Endothelial cell of umbilical vein (primary cell): ENCODE data around the gene CCNJ. TPM values are rescaled to one million over a fixed set of nuclear protein-coding genes. Genes with fewer than 3 reads are reported as not detected.

Source experiments
- BruUV-seq: library from RNA; stranded (reverse); fragments of 400-500 nt; replicated peaks from 2 replicates; lab custom pipeline; 2021; lab: Mats Ljungman, UMichigan
- CTCF ChIA-PET: fragments of 300-600, 350-600 bp; sonication (Branson Sonifier 250); formaldehyde crosslinking; loops from one replicate; lab custom pipeline; 2021; ENCODE audit warnings: antibody characterized with exemption, inconsistent platforms; lab: Charles Lee
- POLR2A ChIA-PET: fragments of 300-600, 350-600 bp; sonication (Branson Sonifier 250); formaldehyde crosslinking; loops from one replicate; lab custom pipeline; 2021; ENCODE audit warnings: antibody characterized with exemption, inconsistent platforms; lab: Charles Lee
- DNase-seq: peaks from one replicate; pipeline ENCODE4 v3.0.0-alpha.2; 2011; ENCODE audit warnings: low read depth, low spot score
- FAIRE-seq: peaks from 2 replicates; lab custom pipeline; 2011; peaks lifted over from hg19 to GRCh38; lab: Jason Lieb, UNC
- H2AFZ ChIP-seq: 2 replicates; pipeline ENCODE4 v1.6.0; 2012; ENCODE audit warnings: low read depth, low read length, control low read depth, inconsistent platforms
- H3K27ac ChIP-seq: 2 replicates; pipeline ENCODE4 v1.5.1; 2011; ENCODE audit warnings: low read depth, mild to moderate bottlenecking, control low read depth, low read length, moderate library complexity; ENCODE audit not compliant: insufficient read depth
- H3K27me3 ChIP-seq, 2 experiments: 2 replicates each; pipeline versions ENCODE4 v1.6.0 to v1.6.1; 2011; ENCODE audit warnings: low read length in 2 of 2, mixed read lengths in 1 of 2; ENCODE audit not compliant: control insufficient read depth in 2 of 2, insufficient read depth in 2 of 2
- H3K36me3 ChIP-seq, 2 experiments: 2 replicates in 1 of 2; 3 replicates in 1 of 2; pipeline ENCODE4 v1.5.1; 2011; ENCODE audit warnings: low read length in 2 of 2, mild to moderate bottlenecking in 1 of 2, moderate library complexity in 1 of 2; ENCODE audit not compliant: control insufficient read depth in 2 of 2, insufficient read depth in 2 of 2; ENCODE audit errors: extremely low read depth in 1 of 2
- H3K4me1 ChIP-seq: 3 replicates; pipeline ENCODE4 v1.5.1; 2011; ENCODE audit warnings: mild to moderate bottlenecking, low read length; ENCODE audit not compliant: control insufficient read depth, insufficient read depth; ENCODE audit errors: extremely low read depth
- H3K4me2 ChIP-seq: 2 replicates; pipeline ENCODE4 v1.6.1; 2011; ENCODE audit warnings: low read length, control low read depth, mixed read lengths; ENCODE audit not compliant: insufficient read depth
- H3K4me3 ChIP-seq, 3 experiments: fragments of 200-600 bp in 1 of 3; sonication (generic), shearing (Covaris generic) in 1 of 3; replicated peaks in 1 of 3; 2 replicates each; pipeline ENCODE4 v1.5.1; 2011 to 2016; ENCODE audit warnings: control low read depth in 3 of 3, low read length in 3 of 3, mild to moderate bottlenecking in 2 of 3, inconsistent platforms in 1 of 3, low read depth in 1 of 3, moderate library complexity in 1 of 3; ENCODE audit not compliant: insufficient read depth in 1 of 3
- H3K79me2 ChIP-seq: 2 replicates; pipeline ENCODE4 v1.6.0; 2012; ENCODE audit warnings: low read length, inconsistent platforms; ENCODE audit not compliant: control insufficient read depth, insufficient read depth
- H3K9ac ChIP-seq: replicated peaks from 2 replicates; pipeline ENCODE3; 2011; ENCODE audit warnings: low read length, control low read depth; ENCODE audit not compliant: insufficient read depth; ENCODE audit errors: extremely low read depth
- H3K9me1 ChIP-seq: replicated peaks from 3 replicates; pipeline ENCODE4 v1.6.0; 2011; ENCODE audit warnings: mild to moderate bottlenecking, low read length; ENCODE audit not compliant: control insufficient read depth, insufficient read depth; ENCODE audit errors: extremely low read depth
- H3K9me3 ChIP-seq: replicated peaks from 2 replicates; pipeline ENCODE4 v1.5.1; 2012; ENCODE audit warnings: low read length, inconsistent platforms; ENCODE audit not compliant: control insufficient read depth, insufficient read depth
- H4K20me1 ChIP-seq: replicated peaks from 2 replicates; pipeline ENCODE3; 2011; ENCODE audit warnings: mild to moderate bottlenecking, low read length; ENCODE audit not compliant: control insufficient read depth, insufficient read depth; ENCODE audit errors: extremely low read depth
- CTCF ChIP-seq, 2 donors: IDR thresholded peaks; 1 replicate in 1 of 2; 2 replicates in 1 of 2; pipeline ENCODE4 v1.5.1; 2011; ENCODE audit warnings: low read length in 2 of 2, mild to moderate bottlenecking in 2 of 2, moderate library complexity in 2 of 2, control low read depth in 1 of 2, inconsistent platforms in 1 of 2, low read depth in 1 of 2; ENCODE audit not compliant: insufficient read depth in 1 of 2; ENCODE audit errors: extremely low read depth in 1 of 2
- EZH2 ChIP-seq: IDR thresholded peaks from 2 replicates; pipeline ENCODE4 v1.6.1; 2012; ENCODE audit warnings: borderline replicate concordance, low read depth, mild to moderate bottlenecking, moderate library complexity, low read length, inconsistent platforms; ENCODE audit not compliant: severe bottlenecking
- FOS ChIP-seq: IDR thresholded peaks from 2 replicates; pipeline ENCODE4 v1.6.1; 2011; ENCODE audit warnings: mild to moderate bottlenecking, low read length, moderate library complexity, borderline replicate concordance; ENCODE audit not compliant: insufficient read depth
- GATA2 ChIP-seq: IDR thresholded peaks from 2 replicates; pipeline ENCODE4 v1.7.0; 2011; ENCODE audit warnings: low read depth, mild to moderate bottlenecking, moderate library complexity, mixed read lengths, low read length; ENCODE audit not compliant: insufficient read length, insufficient read depth
- MYC ChIP-seq: IDR thresholded peaks from one replicate; pipeline ENCODE4 v1.6.1; 2011; ENCODE audit warnings: mild to moderate bottlenecking, low read depth, low read length
- POLR2A ChIP-seq: IDR thresholded peaks from 2 replicates; pipeline ENCODE4 v1.6.1; 2012; ENCODE audit warnings: low read depth, mild to moderate bottlenecking, control low read depth, low read length
- POLR2AphosphoS5 ChIP-seq: IDR thresholded peaks from 2 replicates; pipeline ENCODE4 v1.6.1; 2012; ENCODE audit warnings: low read depth, mild to moderate bottlenecking, control low read depth, low read length, moderate library complexity; ENCODE audit not compliant: insufficient read depth
- dilution Hi-C: fragments of 300-500 bp; cut with MboI; formaldehyde crosslinking; loops from one replicate; pipeline ENCODE4 v1.15.0; 2019; ENCODE audit warnings: low sequenced_read_pairs; ENCODE audit not compliant: extremely low pct_ligation_motif_present
- intact Hi-C: fragments of 100-400 bp; cut with micrococcal nuclease; formaldehyde crosslinking; loops from one replicate; pipeline ENCODE4 v1.10.0; 2022
- polyA plus RNA-seq, 4 experiments: library from polyadenylated mRNA; depleted of rRNA in 3 of 4; stranded (reverse) in 3 of 4; unstranded in 1 of 4; fragments of >200 nt; gene quantifications; 2 replicates each; pipeline versions ENCODE4 v1.2.1 to v1.2.3, GENCODE V29; 2011 to 2012; ENCODE audit warnings: missing spikeins in 1 of 4
- total RNA-seq: library from RNA; stranded (reverse); gene quantifications from 2 replicates; pipeline ENCODE4 v1.2.3, GENCODE V29; 2021
- TF ChIP-seq, protein P1 (sequence below): IDR thresholded peaks from 2 replicates; pipeline ENCODE4 v1.6.1; 2011; ENCODE audit not compliant: insufficient read depth, insufficient read length

The CCNJ gene
- total and polyA plus RNA-seq, 2 donors (not counting 3 experiments of a cell fraction or from before 2014, with no cell fraction given): 25.5 to 27.6 TPM

DNA sequence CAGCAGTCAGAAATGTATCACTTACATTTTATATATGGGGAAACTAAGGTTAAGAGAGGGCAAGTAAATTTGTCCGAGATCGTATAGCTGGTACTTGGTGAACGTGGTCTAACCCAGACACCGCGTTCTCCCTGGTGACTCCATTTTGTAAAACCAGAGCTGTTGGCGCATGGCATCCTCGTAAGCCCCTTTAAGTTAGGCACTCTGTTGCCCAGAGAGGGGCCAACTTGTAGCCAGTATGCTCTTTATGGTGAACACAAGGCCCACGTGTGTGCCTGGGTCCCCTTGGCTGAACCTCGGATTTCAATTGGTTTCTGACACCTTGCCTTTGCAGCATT, 47.0 kb downstream of the CCNJ start:
- no TSS peak for BruUV-seq
- H3K9me3 ChIP-seq: no peaks in the 10 kb centered on the region
- H3K9me1 ChIP-seq: no peaks in the 10 kb centered on the region
- H3K27me3 ChIP-seq: peaks cover 22 to 26% of the 10 kb centered on the region in 2 experiments
- peak overlapping the region; percentile 15 for H3K9ac ChIP-seq
- peak overlapping the region; percentile 89 for H2AFZ ChIP-seq
- H4K20me1 ChIP-seq: no peaks in the 10 kb centered on the region
- H3K4me1 ChIP-seq: peaks cover 4% of the 10 kb centered on the region
- dilution Hi-C loops (no loop called here), intact Hi-C loops (loop anchor here (1.0 kb wide), 3 partner anchors 40 to 73 kb away; partner anchors contain the start of genes CCNJ and ZNF518A)
- H3K4me2 ChIP-seq: peak overlapping the region; percentile 86
- TF ChIP-seq GATA2: no peak
- no peak for TF ChIP-seq FOS
- TF ChIP-seq, protein P1, sequence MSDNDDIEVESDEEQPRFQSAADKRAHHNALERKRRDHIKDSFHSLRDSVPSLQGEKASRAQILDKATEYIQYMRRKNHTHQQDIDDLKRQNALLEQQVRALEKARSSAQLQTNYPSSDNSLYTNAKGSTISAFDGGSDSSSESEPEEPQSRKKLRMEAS: no peak
- TF ChIP-seq POLR2AphosphoS5: no peak
- no peak for TF ChIP-seq POLR2A
- no peak for TF ChIP-seq CTCF (IDR thresholded peaks at IDR 0.05; ENCODE audit: extremely low read depth in 1 of 2, insufficient read depth in 1 of 2, low read depth in 1 of 2, low read length in 2 of 2)
- TF ChIP-seq EZH2: no peak
- TF ChIP-seq MYC: no peak
- no peaks in the 10 kb centered on the region for H3K36me3 ChIP-seq
- ChIA-PET POLR2A (interaction anchor here (2.1 kb wide), 1 partner anchor 40 kb away, joined by 22 read pairs; the partner anchor contains the start of gene ZNF518A), CTCF (no interaction called here)
- peak overlapping the region; percentile 84 for H3K27ac ChIP-seq
- peak overlapping the region in 2 of 3 experiments; percentile 67 for H3K4me3 ChIP-seq
- FAIRE-seq (no peak), DNase-seq (no peak)
- no peaks in the 10 kb centered on the region for H3K79me2 ChIP-seq
